DMS153 treated with DMSO at 0.1 percent for 48 hours (cell line): Measurements from ENCODE around the gene TTLL12.
"Not testable (repeated sequence)": the region's sequence is repeated elsewhere in the genome, so short reads cannot be mapped to it uniquely, and the experiment has no call there.

ENCODE experiments used
- DNase-seq: peaks from one replicate; lab custom pipeline; 2025; ENCODE audit not compliant: unreplicated experiment; lab: John Stamatoyannopoulos, UW

Gene TTLL12

GRCh38 chr22:43157874-43158546, 28.9 kb downstream of the TTLL12 start:
- DNase-seq: no peak

GRCh38 chr22:43156413-43156812, 30.5 kb downstream of the TTLL12 start:
- DNase-seq: no peak

GRCh38 chr22:43155789-43156188, 31.1 kb downstream of the TTLL12 start:
- DNase-seq: no peak

GRCh38 chr22:43154887-43155536, 31.9 kb downstream of the TTLL12 start:
- DNase-seq: no peak

- DNase-seq: no peak
These were observed 33.0 kb downstream of the TTLL12 start for GRCh38 chr22:43153899-43154298.

- DNase-seq: peak; percentile 2
These were observed 34.4 kb downstream of the TTLL12 start for GRCh38 chr22:43152357-43153071.

GRCh38 chr22:43152003-43152356, 35.0 kb downstream of the TTLL12 start:
- no peak for DNase-seq

GRCh38 chr22:43151251-43152002, 35.5 kb downstream of the TTLL12 start, which contains the start of gene TSPO:
TSPO (plus strand) TSS chr22:43151559; CDS start chr22:43159239, 7,680 bp downstream.
- peak; percentile 7 for DNase-seq

- no peak for DNase-seq
These were observed 36.2 kb downstream of the TTLL12 start for GRCh38 chr22:43150731-43151206.

- no peak for DNase-seq
These were observed 38.4 kb downstream of the TTLL12 start for GRCh38 chr22:43148581-43148980.

- no peak for DNase-seq
These were observed 39.1 kb downstream of the TTLL12 start for GRCh38 chr22:43147821-43148220.

- not testable (repeated sequence) for DNase-seq
These were observed 40.6 kb downstream of the TTLL12 start for GRCh38 chr22:43146332-43146731.

GRCh38 chr22:43145371-43145770, 41.6 kb downstream of the TTLL12 start:
- not testable (repeated sequence) for DNase-seq

GRCh38 chr22:43144949-43145348, 42.0 kb downstream of the TTLL12 start:
- DNase-seq: no peak

- peak; percentile 73 for DNase-seq
These were observed 43.9 kb downstream of the TTLL12 start, which contains the start of gene MCAT for GRCh38 chr22:43142880-43143562. MCAT (minus strand) TSS chr22:43143398; CDS start chr22:43143348, 50 bp downstream.

GRCh38 chr22:43136801-43137200, 50.1 kb downstream of the TTLL12 start:
- no peak for DNase-seq

GRCh38 chr22:43136255-43136654, 50.7 kb downstream of the TTLL12 start:
- no peak for DNase-seq

- no peak for DNase-seq
These were observed 51.4 kb downstream of the TTLL12 start for GRCh38 chr22:43135565-43135964.

GRCh38 chr22:43134553-43134952, 52.4 kb downstream of the TTLL12 start:
- DNase-seq: no peak

- DNase-seq: no peak
These were observed 53.5 kb downstream of the TTLL12 start for GRCh38 chr22:43133401-43133800.
